NB4 (cell line): Measurements from ENCODE around the gene ADK.

ENCODE experiments used
- CTCF ChIP-seq: IDR thresholded peaks from one replicate; pipeline ENCODE4 v1.5.1; 2012; ENCODE audit warnings: low read depth, low read length
- MAX ChIP-seq: IDR thresholded peaks from 2 replicates; pipeline ENCODE4 v1.6.1; 2011; ENCODE audit warnings: low read depth, low read length
- POLR2A ChIP-seq: IDR thresholded peaks from 2 replicates; pipeline ENCODE4 v1.6.1; 2011; ENCODE audit warnings: mild to moderate bottlenecking; ENCODE audit not compliant: insufficient read length; ENCODE audit errors: extremely low read depth

GRCh38 chr10:74208997-74209396 lies 58.0 kb downstream of the ADK start:
- TF ChIP-seq CTCF (no peak), POLR2A (no peak), MAX (no peak)
